Measurements from ENCODE around the gene ITPR1.

DNA sequence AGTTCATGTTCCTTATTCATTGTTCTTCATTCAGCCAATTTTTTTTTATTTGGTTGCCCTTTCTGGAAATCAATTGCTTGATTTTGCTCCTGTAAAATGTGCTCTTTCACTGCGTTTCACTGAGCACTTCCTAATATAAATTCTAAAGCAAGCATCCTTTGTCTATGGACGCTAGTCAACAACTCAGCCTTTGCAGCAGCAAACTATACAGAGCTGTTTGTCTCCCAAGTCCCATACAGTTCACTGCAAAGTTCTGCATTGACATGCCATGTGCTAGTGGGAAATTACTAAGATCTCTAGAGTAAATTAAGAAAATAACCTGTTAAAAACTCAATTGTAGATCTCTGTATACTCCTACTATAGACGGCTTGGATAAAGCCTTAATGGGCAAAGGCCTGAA lies 356.0 kb downstream of the ITPR1 start:
- TF ChIP-seq, protein P1, sequence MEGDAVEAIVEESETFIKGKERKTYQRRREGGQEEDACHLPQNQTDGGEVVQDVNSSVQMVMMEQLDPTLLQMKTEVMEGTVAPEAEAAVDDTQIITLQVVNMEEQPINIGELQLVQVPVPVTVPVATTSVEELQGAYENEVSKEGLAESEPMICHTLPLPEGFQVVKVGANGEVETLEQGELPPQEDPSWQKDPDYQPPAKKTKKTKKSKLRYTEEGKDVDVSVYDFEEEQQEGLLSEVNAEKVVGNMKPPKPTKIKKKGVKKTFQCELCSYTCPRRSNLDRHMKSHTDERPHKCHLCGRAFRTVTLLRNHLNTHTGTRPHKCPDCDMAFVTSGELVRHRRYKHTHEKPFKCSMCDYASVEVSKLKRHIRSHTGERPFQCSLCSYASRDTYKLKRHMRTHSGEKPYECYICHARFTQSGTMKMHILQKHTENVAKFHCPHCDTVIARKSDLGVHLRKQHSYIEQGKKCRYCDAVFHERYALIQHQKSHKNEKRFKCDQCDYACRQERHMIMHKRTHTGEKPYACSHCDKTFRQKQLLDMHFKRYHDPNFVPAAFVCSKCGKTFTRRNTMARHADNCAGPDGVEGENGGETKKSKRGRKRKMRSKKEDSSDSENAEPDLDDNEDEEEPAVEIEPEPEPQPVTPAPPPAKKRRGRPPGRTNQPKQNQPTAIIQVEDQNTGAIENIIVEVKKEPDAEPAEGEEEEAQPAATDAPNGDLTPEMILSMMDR (IDR thresholded peaks at IDR 0.05; ENCODE audit: low read depth, low read length, missing input control): no peak
- TF ChIP-seq, protein P2, sequence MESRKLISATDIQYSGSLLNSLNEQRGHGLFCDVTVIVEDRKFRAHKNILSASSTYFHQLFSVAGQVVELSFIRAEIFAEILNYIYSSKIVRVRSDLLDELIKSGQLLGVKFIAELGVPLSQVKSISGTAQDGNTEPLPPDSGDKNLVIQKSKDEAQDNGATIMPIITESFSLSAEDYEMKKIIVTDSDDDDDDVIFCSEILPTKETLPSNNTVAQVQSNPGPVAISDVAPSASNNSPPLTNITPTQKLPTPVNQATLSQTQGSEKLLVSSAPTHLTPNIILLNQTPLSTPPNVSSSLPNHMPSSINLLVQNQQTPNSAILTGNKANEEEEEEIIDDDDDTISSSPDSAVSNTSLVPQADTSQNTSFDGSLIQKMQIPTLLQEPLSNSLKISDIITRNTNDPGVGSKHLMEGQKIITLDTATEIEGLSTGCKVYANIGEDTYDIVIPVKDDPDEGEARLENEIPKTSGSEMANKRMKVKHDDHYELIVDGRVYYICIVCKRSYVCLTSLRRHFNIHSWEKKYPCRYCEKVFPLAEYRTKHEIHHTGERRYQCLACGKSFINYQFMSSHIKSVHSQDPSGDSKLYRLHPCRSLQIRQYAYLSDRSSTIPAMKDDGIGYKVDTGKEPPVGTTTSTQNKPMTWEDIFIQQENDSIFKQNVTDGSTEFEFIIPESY (IDR thresholded peaks at IDR 0.05): no peak
- no peak for TF ChIP-seq GABPA (IDR thresholded peaks at IDR 0.05 in 1 of 2, conservative IDR thresholded peaks at IDR 0.05 in 1 of 2)
- no peak for TF ChIP-seq YY1 (IDR thresholded peaks at IDR 0.05)
- TF ChIP-seq, protein P3, sequence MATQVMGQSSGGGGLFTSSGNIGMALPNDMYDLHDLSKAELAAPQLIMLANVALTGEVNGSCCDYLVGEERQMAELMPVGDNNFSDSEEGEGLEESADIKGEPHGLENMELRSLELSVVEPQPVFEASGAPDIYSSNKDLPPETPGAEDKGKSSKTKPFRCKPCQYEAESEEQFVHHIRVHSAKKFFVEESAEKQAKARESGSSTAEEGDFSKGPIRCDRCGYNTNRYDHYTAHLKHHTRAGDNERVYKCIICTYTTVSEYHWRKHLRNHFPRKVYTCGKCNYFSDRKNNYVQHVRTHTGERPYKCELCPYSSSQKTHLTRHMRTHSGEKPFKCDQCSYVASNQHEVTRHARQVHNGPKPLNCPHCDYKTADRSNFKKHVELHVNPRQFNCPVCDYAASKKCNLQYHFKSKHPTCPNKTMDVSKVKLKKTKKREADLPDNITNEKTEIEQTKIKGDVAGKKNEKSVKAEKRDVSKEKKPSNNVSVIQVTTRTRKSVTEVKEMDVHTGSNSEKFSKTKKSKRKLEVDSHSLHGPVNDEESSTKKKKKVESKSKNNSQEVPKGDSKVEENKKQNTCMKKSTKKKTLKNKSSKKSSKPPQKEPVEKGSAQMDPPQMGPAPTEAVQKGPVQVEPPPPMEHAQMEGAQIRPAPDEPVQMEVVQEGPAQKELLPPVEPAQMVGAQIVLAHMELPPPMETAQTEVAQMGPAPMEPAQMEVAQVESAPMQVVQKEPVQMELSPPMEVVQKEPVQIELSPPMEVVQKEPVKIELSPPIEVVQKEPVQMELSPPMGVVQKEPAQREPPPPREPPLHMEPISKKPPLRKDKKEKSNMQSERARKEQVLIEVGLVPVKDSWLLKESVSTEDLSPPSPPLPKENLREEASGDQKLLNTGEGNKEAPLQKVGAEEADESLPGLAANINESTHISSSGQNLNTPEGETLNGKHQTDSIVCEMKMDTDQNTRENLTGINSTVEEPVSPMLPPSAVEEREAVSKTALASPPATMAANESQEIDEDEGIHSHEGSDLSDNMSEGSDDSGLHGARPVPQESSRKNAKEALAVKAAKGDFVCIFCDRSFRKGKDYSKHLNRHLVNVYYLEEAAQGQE (IDR thresholded peaks at IDR 0.05): no peak
- TF ChIP-seq JUND (IDR thresholded peaks at IDR 0.05): no peak
- TF ChIP-seq, protein P4, sequence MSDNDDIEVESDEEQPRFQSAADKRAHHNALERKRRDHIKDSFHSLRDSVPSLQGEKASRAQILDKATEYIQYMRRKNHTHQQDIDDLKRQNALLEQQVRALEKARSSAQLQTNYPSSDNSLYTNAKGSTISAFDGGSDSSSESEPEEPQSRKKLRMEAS (IDR thresholded peaks at IDR 0.05): no peak
- no peak for TF ChIP-seq TAF1 (conservative IDR thresholded peaks at IDR 0.05)
- no peak for TF ChIP-seq RXRA (IDR thresholded peaks at IDR 0.05)
- TF ChIP-seq EGR1 (IDR thresholded peaks at IDR 0.05; ENCODE audit: low read depth in 2 of 2): no peak
